Activated naive CD4-positive, alpha-beta T cell treated with anti-CD3 and anti-CD28 coated beads, Interleukin-2, amount 50 U/mL, for 24 hours (primary cell): ENCODE data around the gene SLCO4A1.
"Not testable (repeated sequence)": the region's sequence is repeated elsewhere in the genome, so short reads cannot be mapped to it uniquely, and the experiment has no call there.

Experiments used
- H3K27ac Mint-ChIP-seq: one replicate; pipeline ENCODE4 v1.8.0; 2021; ENCODE audit warnings: mild to moderate bottlenecking, mixed read lengths
- H3K27me3 Mint-ChIP-seq: one replicate; pipeline ENCODE4 v1.8.0; 2021; ENCODE audit warnings: mixed read lengths
- H3K36me3 Mint-ChIP-seq: one replicate; pipeline ENCODE4 v1.8.0; 2021; ENCODE audit warnings: mixed read lengths
- H3K4me1 Mint-ChIP-seq: one replicate; pipeline ENCODE4 v1.8.0; 2021; ENCODE audit warnings: mixed read lengths
- H3K4me3 Mint-ChIP-seq: one replicate; pipeline ENCODE4 v1.8.0; 2021; ENCODE audit warnings: mild to moderate bottlenecking, mixed read lengths
- H3K9me3 Mint-ChIP-seq: one replicate; pipeline ENCODE4 v1.8.0; 2021; ENCODE audit warnings: mixed read lengths

The SLCO4A1 gene

GRCh38 chr20:62668441-62669027, 26.2 kb downstream of the SLCO4A1 start:
- no peak overlapping the region for H3K27ac Mint-ChIP-seq
- no peak overlapping the region for H3K4me3 Mint-ChIP-seq
- H3K9me3 Mint-ChIP-seq, result no peaks in the 10 kb centered on the region
- H3K36me3 Mint-ChIP-seq, result peaks cover 4% of the 10 kb centered on the region
- H3K4me1 Mint-ChIP-seq, result peaks cover 3% of the 10 kb centered on the region
- H3K27me3 Mint-ChIP-seq, result no peaks in the 10 kb centered on the region

- no peak overlapping the region for H3K27ac Mint-ChIP-seq
- H3K27me3 Mint-ChIP-seq, result no peaks in the 10 kb centered on the region
- H3K9me3 Mint-ChIP-seq, result no peaks in the 10 kb centered on the region
- peaks cover 4% of the 10 kb centered on the region for H3K36me3 Mint-ChIP-seq
- H3K4me3 Mint-ChIP-seq, result no peak overlapping the region
- H3K4me1 Mint-ChIP-seq, result peaks cover 3% of the 10 kb centered on the region
Observed at GRCh38 chr20:62669249-62669648, 26.9 kb downstream of the SLCO4A1 start.

GRCh38 chr20:62670156-62670555, 27.9 kb downstream of the SLCO4A1 start:
- H3K27ac Mint-ChIP-seq, result no peak overlapping the region
- no peaks in the 10 kb centered on the region for H3K27me3 Mint-ChIP-seq
- peaks cover 2% of the 10 kb centered on the region for H3K36me3 Mint-ChIP-seq
- no peak overlapping the region for H3K4me3 Mint-ChIP-seq
- H3K4me1 Mint-ChIP-seq, result peaks cover 3% of the 10 kb centered on the region
- H3K9me3 Mint-ChIP-seq, result no peaks in the 10 kb centered on the region

GRCh38 chr20:62670998-62671397, 28.7 kb downstream of the SLCO4A1 start:
- Mint-ChIP-seq H3K27me3 (no peaks in the 10 kb centered on the region), H3K9me3 (no peaks in the 10 kb centered on the region), H3K4me1 (peaks cover 3% of the 10 kb centered on the region), H3K27ac (no peak overlapping the region), H3K4me3 (no peak overlapping the region), H3K36me3 (peaks cover 2% of the 10 kb centered on the region)

GRCh38 chr20:62671765-62672164, 29.5 kb downstream of the SLCO4A1 start:
- Mint-ChIP-seq H3K4me3 (no peak overlapping the region), H3K4me1 (peaks cover 3% of the 10 kb centered on the region), H3K27ac (no peak overlapping the region), H3K27me3 (no peaks in the 10 kb centered on the region), H3K36me3 (peaks cover 2% of the 10 kb centered on the region), H3K9me3 (no peaks in the 10 kb centered on the region)

GRCh38 chr20:62674370-62674769, 32.1 kb downstream of the SLCO4A1 start:
- Mint-ChIP-seq H3K4me1 (peaks cover 5% of the 10 kb centered on the region), H3K27ac (no peak overlapping the region)

GRCh38 chr20:62675156-62675876, 33.0 kb downstream of the SLCO4A1 start:
- peaks cover 1% of the 10 kb centered on the region for H3K36me3 Mint-ChIP-seq
- peaks cover 5% of the 10 kb centered on the region for H3K4me1 Mint-ChIP-seq
- H3K9me3 Mint-ChIP-seq, result no peaks in the 10 kb centered on the region
- no peak overlapping the region for H3K27ac Mint-ChIP-seq
- H3K4me3 Mint-ChIP-seq, result no peak overlapping the region
- H3K27me3 Mint-ChIP-seq, result no peaks in the 10 kb centered on the region

More at GRCh38 chr20:62674370-62674769, 32.1 kb downstream of the SLCO4A1 start:
- Mint-ChIP-seq H3K36me3 (no peaks in the 10 kb centered on the region), H3K27me3 (no peaks in the 10 kb centered on the region), H3K9me3 (no peaks in the 10 kb centered on the region), H3K4me3 (no peak overlapping the region)

GRCh38 chr20:62675877-62676260, 33.6 kb downstream of the SLCO4A1 start:
- Mint-ChIP-seq H3K27ac (no peak overlapping the region), H3K36me3 (peaks cover 1% of the 10 kb centered on the region), H3K9me3 (no peaks in the 10 kb centered on the region), H3K4me3 (no peak overlapping the region), H3K4me1 (peaks cover 5% of the 10 kb centered on the region), H3K27me3 (no peaks in the 10 kb centered on the region)

GRCh38 chr20:62676976-62677375, 34.7 kb downstream of the SLCO4A1 start:
- Mint-ChIP-seq H3K27me3 (no peaks in the 10 kb centered on the region), H3K4me3 (no peak overlapping the region), H3K27ac (no peak overlapping the region), H3K4me1 (peaks cover 5% of the 10 kb centered on the region), H3K9me3 (no peaks in the 10 kb centered on the region), H3K36me3 (peaks cover 1% of the 10 kb centered on the region)

- Mint-ChIP-seq H3K4me3 (no peak overlapping the region), H3K4me1 (peaks cover 5% of the 10 kb centered on the region), H3K27ac (no peak overlapping the region), H3K36me3 (peaks cover 1% of the 10 kb centered on the region), H3K9me3 (no peaks in the 10 kb centered on the region), H3K27me3 (no peaks in the 10 kb centered on the region)
Observed at GRCh38 chr20:62677678-62678077, 35.4 kb downstream of the SLCO4A1 start.

GRCh38 chr20:62678553-62678952, 36.2 kb downstream of the SLCO4A1 start:
- H3K27me3 Mint-ChIP-seq, result no peaks in the 10 kb centered on the region
- H3K36me3 Mint-ChIP-seq, result peaks cover 1% of the 10 kb centered on the region
- no peak overlapping the region for H3K4me3 Mint-ChIP-seq
- no peaks in the 10 kb centered on the region for H3K9me3 Mint-ChIP-seq
- no peak overlapping the region for H3K27ac Mint-ChIP-seq
- H3K4me1 Mint-ChIP-seq, result peaks cover 5% of the 10 kb centered on the region

- Mint-ChIP-seq H3K36me3 (peaks cover 1% of the 10 kb centered on the region), H3K9me3 (no peaks in the 10 kb centered on the region), H3K4me1 (peaks cover 5% of the 10 kb centered on the region), H3K4me3 (no peak overlapping the region), H3K27me3 (no peaks in the 10 kb centered on the region), H3K27ac (no peak overlapping the region)
Observed at GRCh38 chr20:62679978-62680589, 37.8 kb downstream of the SLCO4A1 start.

GRCh38 chr20:62682912-62683517, 40.7 kb downstream of the SLCO4A1 start:
- peaks cover 1% of the 10 kb centered on the region for H3K36me3 Mint-ChIP-seq
- H3K27ac Mint-ChIP-seq, result no peak overlapping the region
- no peaks in the 10 kb centered on the region for H3K9me3 Mint-ChIP-seq
- no peak overlapping the region for H3K4me3 Mint-ChIP-seq
- peaks cover 2% of the 10 kb centered on the region for H3K27me3 Mint-ChIP-seq
- peaks cover 19% of the 10 kb centered on the region for H3K4me1 Mint-ChIP-seq

GRCh38 chr20:62683660-62684322, 41.5 kb downstream of the SLCO4A1 start:
- H3K4me3 Mint-ChIP-seq, H3K36me3 Mint-ChIP-seq, H3K27me3 Mint-ChIP-seq, H3K27ac Mint-ChIP-seq, H3K9me3 Mint-ChIP-seq: not testable (repeated sequence)
- H3K4me1 Mint-ChIP-seq, result peaks cover 15% of the 10 kb centered on the region

- Mint-ChIP-seq H3K27ac (no peak overlapping the region), H3K9me3 (no peaks in the 10 kb centered on the region), H3K36me3 (no peaks in the 10 kb centered on the region), H3K4me1 (peaks cover 15% of the 10 kb centered on the region), H3K4me3 (no peak overlapping the region), H3K27me3 (peaks cover 2% of the 10 kb centered on the region)
Observed at GRCh38 chr20:62684981-62685380, 42.7 kb downstream of the SLCO4A1 start.
